Activated T-cell treated with anti-CD3 and anti-CD28 coated beads, Interleukin-2, amount 50 U/mL, for 4 hours (primary cell): ENCODE results near the gene IQCF6. TPM values are rescaled to one million over a fixed set of nuclear protein-coding genes. Genes with fewer than 3 reads are reported as not detected.
"Not testable (repeated sequence)": the region's sequence is repeated elsewhere in the genome, so short reads cannot be mapped to it uniquely, and the experiment has no call there.

Source experiments
- ATAC-seq, 2 donors: fragments of 200-7000 bp; cut with Tn5 transposase; one replicate each; pipeline ENCODE4 v1.10.0; 2021
- DNase-seq: peaks from one replicate; pipeline ENCODE4 v3.0.0-alpha.2; 2020
- H3K27me3 Mint-ChIP-seq: one replicate; pipeline ENCODE4 v1.8.0; 2021; ENCODE audit warnings: low read depth, mixed read lengths
- H3K36me3 Mint-ChIP-seq: one replicate; pipeline ENCODE4 v1.8.0; 2022; ENCODE audit warnings: mixed read lengths; ENCODE audit not compliant: insufficient read depth
- H3K4me1 Mint-ChIP-seq: one replicate; pipeline ENCODE4 v1.8.0; 2021; ENCODE audit warnings: low read depth, mixed read lengths
- H3K4me3 Mint-ChIP-seq: one replicate; pipeline ENCODE4 v1.8.0; 2021; ENCODE audit warnings: mild to moderate bottlenecking, moderate library complexity, mixed read lengths
- H3K9me3 Mint-ChIP-seq: one replicate; pipeline ENCODE4 v1.8.0; 2021; ENCODE audit warnings: mixed read lengths
- total RNA-seq, 3 donors: library from RNA; stranded (reverse); gene quantifications; one replicate each; pipeline ENCODE4 v1.2.1, GENCODE V29; 2021

IQCF6 gene
- total RNA-seq, 3 donors from 2014 or later = not detected

- not testable (repeated sequence) for DNase-seq, ATAC-seq, H3K36me3 Mint-ChIP-seq, H3K4me1 Mint-ChIP-seq, H3K27me3 Mint-ChIP-seq, H3K4me3 Mint-ChIP-seq, H3K9me3 Mint-ChIP-seq
Measured at GRCh38 chr3:51742978-51743377, 36.1 kb downstream of the IQCF6 start.

GRCh38 chr3:51742320-51742719, 36.7 kb downstream of the IQCF6 start:
- peaks cover 10% of the 10 kb centered on the region for H3K27me3 Mint-ChIP-seq
- not testable (repeated sequence) for DNase-seq, H3K9me3 Mint-ChIP-seq, H3K36me3 Mint-ChIP-seq, H3K4me3 Mint-ChIP-seq, H3K4me1 Mint-ChIP-seq, ATAC-seq

- Mint-ChIP-seq H3K4me3 (no peak overlapping the region), H3K9me3 (no peaks in the 10 kb centered on the region), H3K4me1 (peaks cover 12% of the 10 kb centered on the region), H3K36me3 (no peaks in the 10 kb centered on the region), H3K27me3 (peaks cover 14% of the 10 kb centered on the region)
- no peak for ATAC-seq
- no peak for DNase-seq
Measured at GRCh38 chr3:51739110-51739509, 39.9 kb downstream of the IQCF6 start.

GRCh38 chr3:51735950-51736349, 43.1 kb downstream of the IQCF6 start:
- ATAC-seq (no peak), DNase-seq (no peak)
- Mint-ChIP-seq H3K36me3 (no peaks in the 10 kb centered on the region), H3K27me3 (peaks cover 13% of the 10 kb centered on the region), H3K9me3 (no peaks in the 10 kb centered on the region), H3K4me1 (peaks cover 12% of the 10 kb centered on the region), H3K4me3 (no peak overlapping the region)

- Mint-ChIP-seq H3K36me3 (no peaks in the 10 kb centered on the region), H3K4me1 (peaks cover 12% of the 10 kb centered on the region), H3K4me3 (no peak overlapping the region), H3K9me3 (no peaks in the 10 kb centered on the region), H3K27me3 (peaks cover 11% of the 10 kb centered on the region)
- ATAC-seq (no peak), DNase-seq (no peak)
Measured at GRCh38 chr3:51735039-51735438, 44.0 kb downstream of the IQCF6 start.

GRCh38 chr3:51734572-51734907, 44.5 kb downstream of the IQCF6 start:
- Mint-ChIP-seq H3K36me3 (no peaks in the 10 kb centered on the region), H3K4me1 (peaks cover 12% of the 10 kb centered on the region), H3K4me3 (no peak overlapping the region), H3K27me3 (peaks cover 11% of the 10 kb centered on the region), H3K9me3 (no peaks in the 10 kb centered on the region)
- ATAC-seq (peak; percentile 25 to 34), DNase-seq (no peak)

- Mint-ChIP-seq H3K4me1 (peaks cover 15% of the 10 kb centered on the region), H3K27me3 (peaks cover 7% of the 10 kb centered on the region), H3K4me3 (no peak overlapping the region), H3K36me3 (no peaks in the 10 kb centered on the region), H3K9me3 (no peaks in the 10 kb centered on the region)
- ATAC-seq (no peak), DNase-seq (no peak)
Measured at GRCh38 chr3:51733859-51734571, 45.0 kb downstream of the IQCF6 start.

GRCh38 chr3:51729042-51729633, 49.9 kb downstream of the IQCF6 start:
- Mint-ChIP-seq H3K9me3 (no peaks in the 10 kb centered on the region), H3K4me3 (no peak overlapping the region), H3K4me1 (peaks cover 7% of the 10 kb centered on the region), H3K36me3 (no peaks in the 10 kb centered on the region), H3K27me3 (no peaks in the 10 kb centered on the region)
- ATAC-seq (peak; percentile 81 to 86), DNase-seq (no peak)

Other genes starting within 250 kb of the IQCF6 start
- gene RAD54L2, start 240.5 kb downstream of the IQCF6 start, total RNA-seq = 10 to 100 TPM; 35.1 to 40.5 (median 37.4) TPM
- gene TEX264, start 108.0 kb downstream of the IQCF6 start, total RNA-seq = 10 to 100 TPM; 37.8 to 42.5 (median 38.9) TPM
- 1 to 10 TPM in 2 of 3 donors, under 1 TPM in 1; 0.84 to 1.2 (median 1.0) TPM for gene GRM2, start 72.2 kb downstream of the IQCF6 start, total RNA-seq
- not detected for gene IQCF2, start 82.4 kb upstream of the IQCF6 start, total RNA-seq
- not detected for gene IQCF5, start 96.4 kb upstream of the IQCF6 start, total RNA-seq
- gene IQCF1, start 124.1 kb upstream of the IQCF6 start, total RNA-seq = not detected
- gene RRP9, start 162.7 kb upstream of the IQCF6 start, total RNA-seq = 100 to 1,000 TPM; 164 to 224 (median 219) TPM
- gene PARP3, start 163.1 kb upstream of the IQCF6 start, total RNA-seq = 1 to 10 TPM; 6.6 to 9.4 (median 8.7) TPM
- gene GPR62, start 176.1 kb upstream of the IQCF6 start, total RNA-seq = not detected
- gene PCBP4, start 188.2 kb upstream of the IQCF6 start, total RNA-seq = 10 to 100 TPM in 2 of 3 donors, 1 to 10 TPM in 1; 9.8 to 12.3 (median 10.4) TPM
- gene ABHD14B, start 194.8 kb upstream of the IQCF6 start, total RNA-seq = 10 to 100 TPM; 27.4 to 30.9 (median 28.5) TPM
- gene ABHD14A, start 195.8 kb upstream of the IQCF6 start, total RNA-seq = 10 to 100 TPM; 11.8 to 19.7 (median 12.6) TPM
- 10 to 100 TPM; 47.6 to 58.1 (median 55.9) TPM for gene ACY1, start 204.3 kb upstream of the IQCF6 start, total RNA-seq
- 1,000 to 10,000 TPM; 1,732 to 1,841 (median 1,813) TPM for gene RPL29, start 216.7 kb upstream of the IQCF6 start, total RNA-seq